HG02623 (cell line): ENCODE results near the gene ZNF493.

Experiments
- ATAC-seq: cut with Tn5 transposase; IDR thresholded peaks from one replicate; pipeline ENCODE4 v1.9.1; 2021; ENCODE audit warnings: moderate library complexity; ENCODE audit not compliant: unreplicated experiment

ZNF493 gene

DNA sequence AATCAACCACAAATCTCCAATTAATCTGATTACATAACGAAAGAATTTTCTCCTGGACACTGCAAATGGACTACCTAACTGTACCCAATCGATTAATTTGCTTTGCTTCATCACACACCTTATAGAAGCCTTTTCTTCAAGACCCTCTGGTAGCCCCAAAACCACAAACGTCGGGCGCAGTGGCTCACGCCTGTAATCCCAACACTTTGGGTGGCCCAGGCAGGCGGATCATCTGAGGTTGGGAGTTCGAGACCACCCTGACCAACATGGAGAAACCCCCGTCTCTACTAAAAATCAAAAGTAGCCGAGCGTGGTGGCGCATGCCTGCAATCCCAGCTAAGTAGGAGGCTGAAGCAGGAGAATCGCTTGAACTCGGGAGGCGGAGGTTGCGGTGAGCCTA, 65.6 kb downstream of the ZNF493 start:
- ATAC-seq, result no peak

DNA sequence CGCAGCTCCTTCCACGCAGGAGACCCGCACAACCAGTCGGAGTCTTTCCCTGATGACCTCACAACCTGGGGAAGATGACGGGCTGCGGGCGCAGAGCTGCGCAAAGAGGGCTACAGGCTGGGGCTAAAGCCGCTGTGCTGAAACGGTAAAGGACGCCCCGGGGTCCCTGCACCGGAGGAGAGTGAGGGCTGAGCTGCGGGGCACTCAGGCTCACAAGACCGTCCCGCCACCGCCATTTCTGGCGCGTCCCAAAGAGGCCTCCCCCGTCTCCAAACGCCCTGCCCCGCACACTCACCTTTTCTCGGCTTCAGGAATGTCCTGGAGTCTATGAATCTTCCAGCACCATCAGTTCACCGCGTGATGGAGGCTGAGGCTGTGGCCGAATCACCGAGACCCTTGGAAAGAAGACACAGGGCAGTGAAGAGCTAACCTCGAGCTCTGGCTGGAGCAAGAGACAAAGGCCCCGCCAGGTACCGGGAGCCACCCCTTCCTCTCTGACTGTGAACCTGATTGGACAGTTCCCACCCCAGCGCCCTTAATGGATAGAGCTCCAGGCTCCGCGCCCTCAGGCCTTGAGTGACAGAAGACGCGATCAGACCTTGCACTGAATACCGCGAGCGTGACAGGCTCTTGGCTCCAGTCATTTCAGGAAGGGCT, 66.6 kb downstream of the ZNF493 start:
- peak; percentile 72 for ATAC-seq

DNA sequence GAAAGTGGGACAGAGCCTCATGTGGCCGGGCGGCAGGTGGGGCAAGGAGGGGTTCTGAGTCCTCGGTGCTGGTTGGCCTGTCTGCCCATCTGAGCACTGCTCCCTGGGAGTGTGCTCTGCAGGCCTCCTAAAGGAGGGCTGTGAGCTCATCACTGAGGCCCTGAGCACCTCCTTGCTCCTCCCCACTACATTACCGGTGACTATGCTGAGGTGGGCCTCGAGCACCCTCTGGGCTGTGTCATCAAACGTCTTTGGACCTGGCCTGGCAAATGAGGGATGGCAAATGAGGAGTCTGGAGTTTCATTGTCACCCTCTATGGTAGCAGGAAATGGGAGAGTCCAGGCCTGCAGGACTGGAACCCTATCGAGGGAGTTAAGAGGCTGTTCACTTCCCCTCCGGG, 69.7 kb downstream of the ZNF493 start:
- ATAC-seq, result no peak

DNA sequence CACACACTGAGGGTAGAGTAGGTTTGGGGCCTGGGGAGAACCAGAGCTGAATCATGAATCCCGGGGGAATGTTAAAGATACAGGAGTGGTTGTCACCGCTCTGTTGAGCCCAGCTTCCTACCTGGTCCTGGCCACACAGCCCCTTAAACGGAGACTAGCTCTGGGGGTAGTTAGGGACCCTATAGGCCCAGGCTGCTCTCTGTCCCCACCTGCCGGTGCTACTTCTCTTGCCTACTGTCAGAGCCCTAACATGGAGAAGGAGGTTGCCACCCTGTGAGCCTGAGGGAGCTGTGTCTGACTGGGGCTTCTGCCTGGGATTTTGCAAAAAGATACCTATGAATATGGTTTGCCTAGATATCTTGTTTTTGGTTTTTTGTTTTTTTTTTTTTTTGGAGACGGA, 71.9 kb downstream of the ZNF493 start:
- no peak for ATAC-seq

DNA sequence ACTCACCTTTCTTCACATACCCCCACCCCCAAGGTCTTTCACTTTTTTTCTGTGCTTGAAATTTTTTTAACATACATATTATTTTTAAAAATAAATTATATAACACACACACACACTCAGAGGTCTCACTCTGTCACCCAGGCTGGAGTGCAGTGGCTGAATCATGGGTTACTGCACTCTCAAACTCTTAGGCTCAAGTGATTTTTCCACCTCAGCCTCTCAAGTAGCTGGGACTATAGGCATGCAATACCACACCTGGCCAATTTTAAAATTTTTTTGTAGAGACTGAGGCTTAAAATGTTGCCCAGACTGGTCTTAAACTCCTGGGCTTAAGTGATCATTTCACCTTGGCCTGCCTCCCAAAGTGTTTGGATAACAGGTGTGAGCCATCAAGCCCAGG, 75.6 kb downstream of the ZNF493 start:
- ATAC-seq, result no peak

DNA sequence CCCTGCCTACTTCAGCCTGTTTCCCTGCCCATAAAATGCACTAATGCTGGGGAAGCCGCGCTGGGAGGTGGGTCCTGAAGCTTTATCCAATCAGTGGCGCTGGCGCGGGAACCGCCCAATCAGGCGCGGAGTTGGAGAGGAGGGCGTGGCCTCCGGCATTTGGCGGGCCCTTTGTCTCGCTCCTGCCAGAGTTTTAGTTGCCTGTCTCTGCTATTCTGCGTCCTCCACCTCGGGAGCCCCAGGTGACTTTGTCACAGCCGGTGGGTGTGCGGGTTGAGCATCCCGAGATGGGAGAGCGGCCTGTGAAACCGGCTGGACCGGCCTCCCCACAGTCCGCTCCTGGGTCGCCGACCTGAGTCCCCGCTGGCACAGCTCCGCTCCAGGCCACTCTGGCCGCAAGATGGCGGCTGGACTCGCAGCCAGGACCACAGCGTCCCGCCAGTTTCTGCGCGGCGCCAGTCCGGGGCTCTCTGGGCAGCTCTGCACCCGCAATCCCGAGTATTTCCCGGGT, 77.8 kb downstream of the ZNF493 start:
- ATAC-seq, result peak; percentile 70
